ELF-1 (cell line): ENCODE results near the gene UVSSA.
"Not testable (repeated sequence)": the region's sequence is repeated elsewhere in the genome, so short reads cannot be mapped to it uniquely, and the experiment has no call there.

ENCODE experiments used
- DNase-seq: peaks from one replicate; pipeline ENCODE4 v3.0.0-alpha.2; 2016; ENCODE audit warnings: low read depth, low spot score

UVSSA gene

GRCh38 chr4:1317177-1318045 lies 29.6 kb upstream of the UVSSA start:
- DNase-seq: no peak

DNA sequence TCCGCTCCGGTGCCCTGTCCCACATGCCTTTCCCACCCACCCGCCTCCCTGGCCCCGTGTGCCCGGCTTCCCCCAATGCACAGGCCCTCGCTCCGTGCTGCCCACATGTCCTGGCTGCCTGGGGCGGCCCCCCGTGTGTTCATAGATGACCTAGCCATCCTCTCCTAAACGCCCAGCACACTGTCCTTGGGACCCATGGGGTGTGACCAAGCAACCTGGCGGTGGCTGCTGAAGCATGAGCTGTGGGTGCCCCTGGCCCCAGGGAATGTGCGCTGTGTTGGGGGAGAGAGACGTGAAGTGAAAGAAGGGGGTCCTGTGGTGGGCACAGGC lies 29.0 kb upstream of the UVSSA start:
- no peak for DNase-seq

DNA sequence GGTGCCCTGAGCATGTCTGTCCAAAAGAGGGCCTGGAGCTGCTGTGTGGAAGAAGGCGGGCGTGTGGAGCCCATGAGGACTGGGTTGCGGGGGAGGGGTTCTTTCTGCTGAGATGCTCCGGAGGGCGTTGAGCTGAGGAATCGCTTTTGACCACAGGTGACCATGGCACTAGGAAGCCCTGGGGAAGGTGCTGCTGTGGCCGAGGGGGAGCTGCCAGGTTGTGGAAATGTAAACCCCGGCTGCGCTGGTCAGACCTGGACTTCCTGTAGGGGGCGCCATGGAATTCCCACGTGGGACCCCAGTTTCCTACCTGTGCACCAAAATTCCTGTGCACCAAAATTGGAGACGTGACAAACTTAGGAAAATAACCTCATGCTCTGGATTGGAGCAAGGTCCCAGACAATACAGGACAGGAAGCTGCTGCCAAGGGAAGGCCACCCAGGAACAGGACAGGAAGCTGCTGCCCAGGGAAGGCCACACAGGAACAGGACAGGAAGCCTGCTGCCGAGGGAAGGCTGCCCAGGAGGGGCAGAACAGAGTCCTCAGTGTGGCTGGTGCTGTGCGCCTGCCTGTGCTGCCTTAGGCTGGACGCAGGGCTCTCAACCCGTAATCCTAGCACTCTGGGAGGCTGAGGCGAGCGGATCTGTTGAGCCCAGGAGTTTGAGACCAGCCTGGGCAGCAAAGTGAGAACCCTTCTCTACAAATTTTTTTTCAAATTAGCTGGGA lies 28.4 kb upstream of the UVSSA start:
- no peak for DNase-seq

DNA sequence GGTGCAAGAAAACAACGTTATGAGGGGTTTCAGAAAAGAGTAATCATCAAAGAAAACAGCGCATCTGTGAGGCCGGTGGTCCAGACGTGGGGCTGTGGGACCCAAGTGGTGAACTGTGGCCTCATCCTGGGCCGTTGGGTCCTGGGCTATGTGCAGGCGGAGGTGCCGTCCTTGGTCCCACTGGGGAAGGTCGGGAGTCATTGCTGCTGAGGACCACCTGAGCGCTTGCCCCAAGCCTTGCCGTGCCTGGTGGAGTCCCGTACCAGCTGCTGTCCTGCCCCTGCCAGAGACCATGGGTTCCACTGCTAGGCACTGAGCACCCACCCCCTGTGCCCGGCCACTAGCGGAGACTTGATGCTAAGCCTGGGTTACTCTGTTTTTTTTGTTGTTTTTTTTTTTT lies 25.5 kb upstream of the UVSSA start:
- no peak for DNase-seq

GRCh38 chr4:1321946-1322650 lies 24.9 kb upstream of the UVSSA start:
- no peak for DNase-seq

DNA sequence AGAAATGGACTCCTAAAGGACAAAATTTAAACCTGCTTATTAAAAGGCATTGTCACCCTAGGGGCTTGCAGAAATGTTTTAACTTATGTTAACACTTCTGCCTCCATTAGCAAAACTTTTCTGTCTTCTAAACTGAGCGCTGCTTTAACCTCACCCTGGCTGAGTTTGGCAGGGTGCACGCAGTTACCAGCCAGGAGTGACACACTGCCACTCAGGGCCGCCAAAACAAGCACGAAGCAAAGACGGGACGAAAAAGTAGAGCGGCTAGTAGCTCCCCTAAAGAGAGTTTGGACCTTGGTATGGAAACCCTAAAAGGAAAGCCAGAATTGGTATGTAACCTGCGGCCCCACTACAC lies 23.8 kb upstream of the UVSSA start:
- DNase-seq: no peak

DNA sequence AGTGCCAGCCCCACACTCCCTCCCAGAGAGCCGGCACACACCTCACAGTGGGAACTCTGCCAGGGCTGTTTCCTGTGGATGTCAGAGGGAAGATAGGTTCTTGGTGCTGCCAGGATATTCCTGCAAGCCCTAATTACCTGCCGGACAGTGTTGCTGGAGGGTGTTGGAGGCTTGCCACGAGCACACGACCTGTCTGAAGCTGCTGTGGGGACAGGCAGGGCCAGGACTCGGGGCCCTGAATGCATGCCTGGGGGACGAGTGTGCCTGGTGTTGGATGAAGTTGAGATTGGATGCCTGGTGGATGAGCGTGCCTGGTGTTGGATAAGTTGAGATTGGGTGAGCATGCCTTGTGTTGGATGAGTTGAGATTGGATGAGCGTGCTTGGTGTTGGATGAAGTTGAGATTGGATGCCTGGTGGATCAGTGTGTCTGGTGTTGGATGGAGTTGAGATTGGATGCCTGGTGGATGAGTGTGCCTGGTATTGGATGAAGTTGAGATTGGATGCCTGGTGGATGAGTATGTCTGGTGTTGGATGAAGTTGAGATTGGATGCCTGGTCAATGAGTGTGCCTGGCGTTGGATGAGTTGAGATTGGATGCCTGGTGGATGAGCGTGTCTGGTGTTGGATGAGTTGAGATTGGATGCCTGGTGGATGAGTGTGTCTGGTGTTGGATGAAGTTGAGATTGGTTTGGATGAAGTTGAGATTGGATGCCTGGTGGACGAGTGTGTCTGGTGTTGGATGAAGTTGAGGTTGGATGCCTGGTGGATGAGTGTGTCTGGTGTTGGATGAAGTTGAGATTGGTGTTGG lies 23.2 kb upstream of the UVSSA start:
- peak; percentile 41 for DNase-seq

GRCh38 chr4:1324443-1325175 lies 22.4 kb upstream of the UVSSA start:
- not testable (repeated sequence) for DNase-seq

DNA sequence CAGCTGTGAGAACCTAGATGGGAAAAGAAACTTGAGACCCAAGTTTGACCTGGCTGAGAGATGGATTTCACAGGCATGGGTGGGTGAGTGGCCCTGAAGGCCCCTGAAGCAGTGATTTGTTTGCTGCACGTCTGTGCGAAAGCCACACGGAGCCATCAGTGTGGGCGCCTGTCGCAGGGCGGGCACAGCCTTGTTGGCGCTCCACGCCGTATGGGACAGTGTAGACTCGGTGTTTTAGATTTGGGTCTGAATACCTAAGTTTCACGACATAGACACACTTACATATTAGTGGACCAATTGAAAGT lies 21.9 kb upstream of the UVSSA start:
- DNase-seq: no peak

- no peak for DNase-seq
These were observed 21.1 kb upstream of the UVSSA start for GRCh38 chr4:1325681-1326635.

DNA sequence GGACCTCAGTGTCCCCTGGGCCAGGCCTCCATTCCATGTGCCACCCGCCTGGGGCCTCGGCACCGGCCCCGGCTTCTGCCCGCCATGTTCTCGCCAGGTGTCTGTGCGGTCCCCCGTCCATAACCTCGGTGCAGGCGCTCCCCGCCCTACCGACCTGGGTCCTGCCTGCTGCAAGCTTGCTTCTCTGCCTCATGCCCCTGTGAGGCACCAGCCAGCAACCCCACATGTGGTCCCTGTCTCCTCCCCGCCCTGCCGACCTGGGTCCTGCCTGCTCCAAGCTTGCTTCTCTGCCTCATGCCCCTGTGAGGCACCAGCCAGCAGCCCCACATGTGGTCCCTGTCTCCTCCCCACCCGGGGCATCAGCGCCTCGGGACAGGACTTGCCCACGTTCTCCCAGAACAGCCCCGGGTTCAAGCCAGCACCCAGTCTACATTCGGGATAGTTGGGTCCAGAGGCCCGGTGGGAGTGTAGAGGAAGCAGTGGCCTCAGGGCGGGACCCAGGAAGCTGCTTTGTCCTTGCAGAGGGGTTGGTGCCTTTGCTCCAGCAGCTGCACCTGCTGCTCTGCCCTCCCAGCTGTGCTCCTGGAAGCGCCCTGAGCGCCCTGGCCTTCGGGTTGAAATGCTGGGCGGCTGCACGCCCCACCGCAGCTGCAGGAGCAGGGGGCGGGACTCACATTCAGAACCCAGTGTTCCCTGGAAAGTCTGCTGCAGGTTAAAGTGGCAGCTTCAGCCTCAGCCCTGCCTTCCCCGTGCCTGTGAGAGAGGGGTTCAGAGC lies 20.1 kb upstream of the UVSSA start:
- no peak for DNase-seq

GRCh38 chr4:1327526-1328266 lies 19.3 kb upstream of the UVSSA start:
- no peak for DNase-seq

GRCh38 chr4:1328267-1329155 lies 18.5 kb upstream of the UVSSA start:
- DNase-seq: no peak

GRCh38 chr4:1329408-1330371 lies 17.3 kb upstream of the UVSSA start:
- DNase-seq: no peak

- no peak for DNase-seq
These were observed 16.0 kb upstream of the UVSSA start for GRCh38 chr4:1330761-1331590.
